ENCODE measurements around the gene LMBR1. TPM values are rescaled to one million over a fixed set of nuclear protein-coding genes. Genes with fewer than 3 reads are reported as not detected.
A peak's percentile ranks its signal among the peaks of the same experiment; 100 is the strongest.

The LMBR1 gene
- total and polyA plus RNA-seq, 4 donors: 11.2 to 35.7 (median 17.9) TPM

- Histone ChIP-seq H3K9ac (ENCODE audit: low read depth in 1 of 2, low read length in 2 of 2) (no peak overlapping the region), H3K27ac (ENCODE audit: low read depth in 1 of 2, low read length in 2 of 2) (no peak overlapping the region), H3K36me3 (ENCODE audit: control insufficient read depth in 4 of 4, insufficient read depth in 3 of 4, low read depth in 1 of 4, low read length in 3 of 4) (no peaks in the 10 kb centered on the region), H3K9me3 (ENCODE audit: control insufficient read depth in 4 of 4, low read length in 3 of 4) (no peaks in the 10 kb centered on the region), H3K4me3 (ENCODE audit: low read depth in 1 of 3, low read length in 3 of 3) (no peak overlapping the region), H3K4me1 (ENCODE audit: control insufficient read depth in 4 of 4, insufficient read depth in 4 of 4, low read length in 3 of 4) (no peaks in the 10 kb centered on the region), H3K27me3 (ENCODE audit: control insufficient read depth in 4 of 4, insufficient read depth in 4 of 4, low read length in 3 of 4) (no peaks in the 10 kb centered on the region)
- WGBS: 94% methylated on average over 6 of the region's 6 CpGs
- DNase-seq (ENCODE audit: low spot score): no peak
- TF ChIP-seq HNF4A (conservative IDR thresholded peaks at IDR 0.05) (peak in 1 of 2 donors; percentile 8), HNF4G (IDR thresholded peaks at IDR 0.05) (no peak), RAD21 (IDR thresholded peaks at IDR 0.05) (peak in 1 of 2 donors; percentile 58), GABPA (IDR thresholded peaks at IDR 0.05 in 1 of 2, conservative IDR thresholded peaks at IDR 0.05 in 1 of 2) (no peak), MAX (IDR thresholded peaks at IDR 0.05) (no peak), TAF1 (conservative IDR thresholded peaks at IDR 0.05) (no peak), NR2F2 (IDR thresholded peaks at IDR 0.05) (no peak), RXRA (IDR thresholded peaks at IDR 0.05) (no peak)
These were observed 124.1 kb downstream of the LMBR1 start for GRCh38 chr7:156768698-156769472.

DNA sequence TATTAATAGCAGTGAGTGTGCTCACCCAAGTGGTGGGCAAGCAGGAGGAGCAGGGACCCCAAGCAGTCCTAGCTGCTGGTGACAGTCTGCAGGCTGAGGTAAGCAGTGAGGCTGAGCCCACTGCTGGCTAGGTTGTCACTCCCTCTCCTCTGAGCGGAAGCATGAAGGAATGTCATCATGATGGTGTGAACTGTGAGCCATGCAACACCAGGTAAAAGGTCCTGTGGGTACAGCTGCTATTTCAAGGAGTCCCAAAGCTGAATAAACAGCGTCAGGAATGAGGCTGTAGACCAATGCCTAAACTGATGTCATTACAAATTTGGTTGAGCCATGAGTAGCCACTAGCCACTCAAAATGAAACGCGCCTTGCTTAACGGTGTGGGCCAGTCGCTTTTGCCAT is 126.3 kb downstream of the LMBR1 start:
- no peaks in the 10 kb centered on the region for H3K27me3 ChIP-seq (ENCODE audit: control insufficient read depth in 4 of 4, insufficient read depth in 4 of 4, low read length in 3 of 4)
- no peak for TF ChIP-seq HNF4A (conservative IDR thresholded peaks at IDR 0.05)
- DNase-seq (ENCODE audit: low spot score): no peak
- no peaks in the 10 kb centered on the region for H3K9me3 ChIP-seq (ENCODE audit: control insufficient read depth in 4 of 4, low read length in 3 of 4)
- WGBS: 98% methylated on average over 6 of the region's 6 CpGs
- no peak overlapping the region for H3K9ac ChIP-seq (ENCODE audit: low read depth in 1 of 2, low read length in 2 of 2)
- H3K27ac ChIP-seq (ENCODE audit: low read depth in 1 of 2, low read length in 2 of 2): no peak overlapping the region
- no peak overlapping the region for H3K4me3 ChIP-seq (ENCODE audit: low read depth in 1 of 3, low read length in 3 of 3)
- no peaks in the 10 kb centered on the region for H3K36me3 ChIP-seq (ENCODE audit: control insufficient read depth in 4 of 4, insufficient read depth in 3 of 4, low read depth in 1 of 4, low read length in 3 of 4)
- no peaks in the 10 kb centered on the region for H3K4me1 ChIP-seq (ENCODE audit: control insufficient read depth in 4 of 4, insufficient read depth in 4 of 4, low read length in 3 of 4)

- no peaks in the 10 kb centered on the region for H3K36me3 ChIP-seq (ENCODE audit: control insufficient read depth in 4 of 4, insufficient read depth in 3 of 4, low read depth in 1 of 4, low read length in 3 of 4)
- no peak for TF ChIP-seq YY1 (IDR thresholded peaks at IDR 0.05)
- TF ChIP-seq RXRA (IDR thresholded peaks at IDR 0.05): no peak
- no peak for TF ChIP-seq NR2F2 (IDR thresholded peaks at IDR 0.05)
- TF ChIP-seq HNF4G (IDR thresholded peaks at IDR 0.05): no peak
- TF ChIP-seq MAX (IDR thresholded peaks at IDR 0.05): no peak
- no peak for TF ChIP-seq GABPA (IDR thresholded peaks at IDR 0.05 in 1 of 2, conservative IDR thresholded peaks at IDR 0.05 in 1 of 2)
- TF ChIP-seq, protein P1, sequence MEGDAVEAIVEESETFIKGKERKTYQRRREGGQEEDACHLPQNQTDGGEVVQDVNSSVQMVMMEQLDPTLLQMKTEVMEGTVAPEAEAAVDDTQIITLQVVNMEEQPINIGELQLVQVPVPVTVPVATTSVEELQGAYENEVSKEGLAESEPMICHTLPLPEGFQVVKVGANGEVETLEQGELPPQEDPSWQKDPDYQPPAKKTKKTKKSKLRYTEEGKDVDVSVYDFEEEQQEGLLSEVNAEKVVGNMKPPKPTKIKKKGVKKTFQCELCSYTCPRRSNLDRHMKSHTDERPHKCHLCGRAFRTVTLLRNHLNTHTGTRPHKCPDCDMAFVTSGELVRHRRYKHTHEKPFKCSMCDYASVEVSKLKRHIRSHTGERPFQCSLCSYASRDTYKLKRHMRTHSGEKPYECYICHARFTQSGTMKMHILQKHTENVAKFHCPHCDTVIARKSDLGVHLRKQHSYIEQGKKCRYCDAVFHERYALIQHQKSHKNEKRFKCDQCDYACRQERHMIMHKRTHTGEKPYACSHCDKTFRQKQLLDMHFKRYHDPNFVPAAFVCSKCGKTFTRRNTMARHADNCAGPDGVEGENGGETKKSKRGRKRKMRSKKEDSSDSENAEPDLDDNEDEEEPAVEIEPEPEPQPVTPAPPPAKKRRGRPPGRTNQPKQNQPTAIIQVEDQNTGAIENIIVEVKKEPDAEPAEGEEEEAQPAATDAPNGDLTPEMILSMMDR (IDR thresholded peaks at IDR 0.05; ENCODE audit: low read depth, low read length, missing input control): no peak
- TF ChIP-seq EGR1 (IDR thresholded peaks at IDR 0.05; ENCODE audit: low read depth in 2 of 2): no peak
- no peak for TF ChIP-seq RAD21 (IDR thresholded peaks at IDR 0.05)
- no peaks in the 10 kb centered on the region for H3K27me3 ChIP-seq (ENCODE audit: control insufficient read depth in 4 of 4, insufficient read depth in 4 of 4, low read length in 3 of 4)
- no peak overlapping the region for H3K9ac ChIP-seq (ENCODE audit: low read depth in 1 of 2, low read length in 2 of 2)
- no peak overlapping the region for H3K4me3 ChIP-seq (ENCODE audit: low read depth in 1 of 3, low read length in 3 of 3)
- DNase-seq (ENCODE audit: low spot score): no peak
- no peaks in the 10 kb centered on the region for H3K9me3 ChIP-seq (ENCODE audit: control insufficient read depth in 4 of 4, low read length in 3 of 4)
- 86% methylated on average over 7 of the region's 7 CpGs for WGBS
- H3K27ac ChIP-seq (ENCODE audit: low read depth in 1 of 2, low read length in 2 of 2): no peak overlapping the region
- no peaks in the 10 kb centered on the region for H3K4me1 ChIP-seq (ENCODE audit: control insufficient read depth in 4 of 4, insufficient read depth in 4 of 4, low read length in 3 of 4)
These were observed 126.9 kb downstream of the LMBR1 start for GRCh38 chr7:156765901-156766656.
